Breast epithelium (tissue), 4 donors: ENCODE measurements around the gene TMEM100. TPM values are rescaled to one million over a fixed set of nuclear protein-coding genes. Genes with fewer than 3 reads are reported as not detected.

Experiments used
- DNase-seq, 2 donors: peaks; one replicate each; pipeline ENCODE4 v3.0.0-alpha.2; 2019; ENCODE audit warnings: low spot score in 2 of 2
- H3K27ac ChIP-seq, 2 donors: fragments of 200-600 bp; sonication (generic) in 1 of 2; one replicate each; pipeline ENCODE4 v1.5.1; 2016 to 2019; ENCODE audit warnings: mild to moderate bottlenecking in 1 of 2
- H3K27me3 ChIP-seq, 2 donors: fragments of 200-600 bp; sonication (generic) in 1 of 2; one replicate each; pipeline versions ENCODE4 v1.5.1 to v1.6.0; 2017 to 2019; ENCODE audit warnings: control low read depth in 1 of 2, mild to moderate bottlenecking in 1 of 2
- H3K36me3 ChIP-seq: fragments of 200-600 bp; one replicate; pipeline ENCODE4 v1.5.1; 2019
- H3K4me1 ChIP-seq, 2 donors: fragments of 200-600 bp; sonication (generic); one replicate each; pipeline ENCODE4 v1.5.1; 2016 to 2019; ENCODE audit warnings: control low read depth in 1 of 2
- H3K4me3 ChIP-seq, 3 donors: fragments of 200-600 bp; sonication (generic); 1 replicate in 2 of 3; 2 replicates in 1 of 3; pipeline ENCODE4 v1.5.1; 2016 to 2019; ENCODE audit warnings: mild to moderate bottlenecking in 3 of 3, moderate library complexity in 2 of 3
- H3K9me3 ChIP-seq, 2 donors: fragments of 200-600 bp; sonication (generic) in 1 of 2; one replicate each; pipeline ENCODE4 v1.5.1; 2016 to 2019; ENCODE audit warnings: control low read depth in 1 of 2
- CTCF ChIP-seq, 3 donors: fragments of 450-650 bp; IDR thresholded peaks; one replicate each; pipeline ENCODE4 v1.5.1; 2016 to 2017; ENCODE audit warnings: antibody characterized with exemption in 3 of 3, mild to moderate bottlenecking in 3 of 3, moderate library complexity in 3 of 3
- POLR2A ChIP-seq: fragments of 450-650 bp; IDR thresholded peaks from one replicate; pipeline ENCODE4 v1.6.1; 2016; ENCODE audit warnings: antibody characterized with exemption, mild to moderate bottlenecking, moderate library complexity
- POLR2AphosphoS5 ChIP-seq, 3 donors: sonication (generic); formaldehyde crosslinking; IDR thresholded peaks; one replicate each; pipeline ENCODE4 v1.6.1; 2017; ENCODE audit warnings: antibody characterized with exemption in 3 of 3
- intact Hi-C: fragments of 100-400 bp; cut with DNase I; formaldehyde crosslinking; loops from one replicate; pipeline ENCODE4 v1.15.1; 2023; ENCODE audit warnings: low total_unique reads
- total RNA-seq, 3 donors: library from RNA; depleted of rRNA; stranded (reverse); fragments of >200 nt; gene quantifications; one replicate each; pipeline ENCODE4 v1.1.0, GENCODE V29; 2016

TMEM100 gene
- total RNA-seq, 3 donors from 2014 or later = 6.7 to 27.2 (median 20.3) TPM

- intact Hi-C loops = no loop called here
These were observed 12.3 kb downstream of the TMEM100 start for GRCh38 chr17:55710410-55710809.

DNA sequence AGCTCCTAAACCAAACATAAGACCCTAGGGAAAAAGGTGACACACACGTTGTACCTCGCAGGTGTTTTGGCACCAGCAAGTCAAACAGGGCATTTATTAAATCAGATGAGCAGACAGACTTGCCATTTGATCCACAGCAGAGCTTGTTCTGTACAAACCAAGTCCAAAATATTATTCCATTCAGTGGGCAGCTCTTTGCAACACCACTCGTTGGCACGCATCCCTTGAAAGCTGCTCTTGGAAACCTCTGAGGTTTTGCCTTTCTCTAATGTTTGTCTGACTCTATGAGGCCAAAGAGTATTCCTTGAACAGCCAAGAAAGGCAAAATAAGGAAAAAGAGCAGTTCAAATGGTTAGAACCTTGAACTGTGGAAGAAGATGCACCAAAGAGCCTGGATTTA lies 12.7 kb downstream of the TMEM100 start:
- intact Hi-C loops = no loop called here
- no peaks in the 10 kb centered on the region for H3K9me3 ChIP-seq
- no peak overlapping the region for H3K4me3 ChIP-seq
- no peaks in the 10 kb centered on the region for H3K27me3 ChIP-seq
- DNase-seq = no peak
- no peaks in the 10 kb centered on the region for H3K4me1 ChIP-seq
- no peak overlapping the region for H3K27ac ChIP-seq
- TF ChIP-seq POLR2A (no peak), POLR2AphosphoS5 (IDR thresholded peaks at IDR 0.05) (no peak), CTCF (IDR thresholded peaks at IDR 0.05) (no peak)
- H3K36me3 ChIP-seq = no peaks in the 10 kb centered on the region

More at GRCh38 chr17:55710410-55710809, 12.3 kb downstream of the TMEM100 start:
- no peaks in the 10 kb centered on the region for H3K27me3 ChIP-seq
- H3K36me3 ChIP-seq = no peaks in the 10 kb centered on the region
- no peak for DNase-seq
- no peaks in the 10 kb centered on the region for H3K9me3 ChIP-seq
- H3K4me1 ChIP-seq = no peaks in the 10 kb centered on the region
- H3K4me3 ChIP-seq = no peak overlapping the region
- no peak overlapping the region for H3K27ac ChIP-seq
- TF ChIP-seq CTCF (IDR thresholded peaks at IDR 0.05) (no peak), POLR2A (no peak), POLR2AphosphoS5 (IDR thresholded peaks at IDR 0.05) (no peak)

- no peaks in the 10 kb centered on the region for H3K9me3 ChIP-seq
- intact Hi-C loops = no loop called here
- TF ChIP-seq CTCF (IDR thresholded peaks at IDR 0.05) = no peak
- no peak for TF ChIP-seq POLR2A
- no peak for TF ChIP-seq POLR2AphosphoS5 (IDR thresholded peaks at IDR 0.05)
- no peaks in the 10 kb centered on the region for H3K36me3 ChIP-seq
- no peaks in the 10 kb centered on the region for H3K4me1 ChIP-seq
- H3K4me3 ChIP-seq = no peak overlapping the region
- H3K27me3 ChIP-seq = no peaks in the 10 kb centered on the region
- H3K27ac ChIP-seq = no peak overlapping the region
- no peak for DNase-seq
These were observed 13.2 kb downstream of the TMEM100 start for GRCh38 chr17:55709440-55709839.

DNA sequence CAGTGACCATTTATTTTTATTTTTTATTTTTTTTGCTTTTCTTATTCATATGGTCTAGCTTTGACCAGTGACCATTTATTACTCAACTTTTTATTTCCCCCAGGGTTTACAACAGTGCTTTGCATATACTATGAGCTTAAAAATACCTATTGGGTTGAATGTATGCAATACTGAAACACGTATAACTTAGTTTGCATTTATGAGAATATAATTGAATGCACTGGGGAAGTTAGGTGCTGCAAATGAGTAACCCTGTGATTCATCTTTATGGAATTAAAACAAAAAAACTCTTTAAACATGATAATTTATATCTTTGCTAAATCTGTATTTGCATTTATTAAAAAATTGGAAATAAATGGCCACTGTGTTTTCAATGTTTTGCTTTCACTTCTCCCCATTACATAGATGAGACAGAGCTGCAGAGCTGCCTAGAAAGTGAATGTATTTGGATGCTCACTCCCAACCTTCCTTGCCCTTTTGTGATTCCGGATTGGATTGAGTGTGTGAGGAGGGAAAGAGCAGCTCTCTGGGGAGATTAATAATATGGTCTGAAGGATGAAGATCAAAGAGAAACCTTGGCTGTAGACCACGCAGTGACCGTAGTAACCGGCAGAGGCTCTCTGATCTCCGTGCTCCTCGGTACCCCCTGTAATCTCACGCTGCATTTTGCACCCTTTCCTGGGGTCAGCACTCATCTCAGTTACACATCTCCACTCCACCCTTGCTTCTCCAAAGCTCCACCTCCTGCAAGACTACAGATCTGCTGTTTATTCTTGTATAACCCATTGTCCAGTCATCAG lies 14.3 kb downstream of the TMEM100 start:
- Histone ChIP-seq H3K27ac (no peak overlapping the region), H3K4me3 (no peak overlapping the region), H3K4me1 (no peaks in the 10 kb centered on the region), H3K36me3 (no peaks in the 10 kb centered on the region), H3K9me3 (no peaks in the 10 kb centered on the region), H3K27me3 (no peaks in the 10 kb centered on the region)
- intact Hi-C loops = no loop called here
- TF ChIP-seq CTCF (IDR thresholded peaks at IDR 0.05) (no peak), POLR2A (no peak), POLR2AphosphoS5 (IDR thresholded peaks at IDR 0.05) (no peak)
- DNase-seq = no peak
